Stomach smooth muscle (tissue), 2 donors: ENCODE data around the gene ANKRD12.

Source experiments
- H3K27ac ChIP-seq: one replicate; pipeline ENCODE4 v1.7.0; 2013; ENCODE audit warnings: mild to moderate bottlenecking, low read length, inconsistent platforms
- H3K27me3 ChIP-seq, 2 donors: one replicate each; pipeline ENCODE4 v1.7.0; 2013; ENCODE audit warnings: low read length in 2 of 2; ENCODE audit not compliant: insufficient read depth in 2 of 2, control insufficient read depth in 1 of 2
- H3K36me3 ChIP-seq, 2 donors: one replicate each; pipeline ENCODE4 v1.7.0; 2013; ENCODE audit warnings: low read length in 2 of 2; ENCODE audit not compliant: control insufficient read depth in 2 of 2, insufficient read depth in 2 of 2
- H3K4me1 ChIP-seq: one replicate; pipeline ENCODE4 v1.7.0; 2013; ENCODE audit warnings: low read length; ENCODE audit not compliant: control insufficient read depth, insufficient read depth
- H3K4me3 ChIP-seq, 2 donors: one replicate each; pipeline ENCODE4 v1.7.0; 2013; ENCODE audit warnings: low read length in 2 of 2
- H3K9ac ChIP-seq, 2 donors: one replicate each; pipeline ENCODE4 v1.7.0; 2013; ENCODE audit warnings: low read length in 2 of 2, mild to moderate bottlenecking in 1 of 2
- H3K9me3 ChIP-seq, 2 donors: one replicate each; pipeline ENCODE4 v1.7.0; 2013; ENCODE audit warnings: low read length in 2 of 2; ENCODE audit not compliant: control insufficient read depth in 2 of 2
- donor health status: healthy.
- donor health status: Pancreatic carcinoma.

ANKRD12 gene

GRCh38 chr18:9289698-9290097 is 153.1 kb downstream of the ANKRD12 start:
- no peak overlapping the region for H3K27ac ChIP-seq
- no peak overlapping the region for H3K9ac ChIP-seq
- no peak overlapping the region for H3K4me3 ChIP-seq
- H3K27me3 ChIP-seq = no peaks in the 10 kb centered on the region
- peaks cover 0 to 8% of the 10 kb centered on the region in 2 donors for H3K9me3 ChIP-seq
- no peaks in the 10 kb centered on the region for H3K4me1 ChIP-seq
- H3K36me3 ChIP-seq = no peaks in the 10 kb centered on the region

GRCh38 chr18:9290156-9290555 is 153.6 kb downstream of the ANKRD12 start:
- H3K27me3 ChIP-seq = no peaks in the 10 kb centered on the region
- no peaks in the 10 kb centered on the region for H3K4me1 ChIP-seq
- H3K27ac ChIP-seq = no peak overlapping the region
- no peak overlapping the region for H3K9ac ChIP-seq
- no peak overlapping the region for H3K4me3 ChIP-seq
- H3K36me3 ChIP-seq = no peaks in the 10 kb centered on the region
- peaks cover 0 to 8% of the 10 kb centered on the region in 2 donors for H3K9me3 ChIP-seq

- no peaks in the 10 kb centered on the region for H3K27me3 ChIP-seq
- no peak overlapping the region for H3K4me3 ChIP-seq
- H3K36me3 ChIP-seq = no peaks in the 10 kb centered on the region
- no peaks in the 10 kb centered on the region for H3K4me1 ChIP-seq
- H3K9me3 ChIP-seq = peaks cover 0 to 8% of the 10 kb centered on the region in 2 donors
- no peak overlapping the region for H3K27ac ChIP-seq
- no peak overlapping the region for H3K9ac ChIP-seq
Measured at GRCh38 chr18:9292047-9292446, 155.5 kb downstream of the ANKRD12 start.

- Histone ChIP-seq H3K27ac (no peak overlapping the region), H3K9me3 (peaks cover 0 to 8% of the 10 kb centered on the region in 2 donors), H3K4me3 (no peak overlapping the region), H3K9ac (no peak overlapping the region), H3K36me3 (no peaks in the 10 kb centered on the region), H3K4me1 (no peaks in the 10 kb centered on the region), H3K27me3 (no peaks in the 10 kb centered on the region)
Measured at GRCh38 chr18:9293948-9294347, 157.4 kb downstream of the ANKRD12 start.

- Histone ChIP-seq H3K36me3 (no peaks in the 10 kb centered on the region), H3K4me3 (no peak overlapping the region), H3K9me3 (peaks cover 0 to 8% of the 10 kb centered on the region in 2 donors), H3K27ac (no peak overlapping the region), H3K9ac (no peak overlapping the region), H3K4me1 (no peaks in the 10 kb centered on the region), H3K27me3 (no peaks in the 10 kb centered on the region)
Measured at GRCh38 chr18:9296233-9297006, 159.8 kb downstream of the ANKRD12 start.

GRCh38 chr18:9297007-9297393 is 160.4 kb downstream of the ANKRD12 start:
- Histone ChIP-seq H3K27me3 (no peaks in the 10 kb centered on the region), H3K9me3 (peaks cover 0 to 8% of the 10 kb centered on the region in 2 donors), H3K36me3 (no peaks in the 10 kb centered on the region), H3K9ac (no peak overlapping the region), H3K4me3 (no peak overlapping the region), H3K4me1 (no peaks in the 10 kb centered on the region), H3K27ac (no peak overlapping the region)

- Histone ChIP-seq H3K4me1 (no peaks in the 10 kb centered on the region), H3K27ac (no peak overlapping the region), H3K36me3 (no peaks in the 10 kb centered on the region), H3K9ac (no peak overlapping the region), H3K4me3 (no peak overlapping the region), H3K27me3 (no peaks in the 10 kb centered on the region), H3K9me3 (no peaks in the 10 kb centered on the region)
Measured at GRCh38 chr18:9304388-9305070, 167.9 kb downstream of the ANKRD12 start.

- no peaks in the 10 kb centered on the region for H3K4me1 ChIP-seq
- no peaks in the 10 kb centered on the region for H3K27me3 ChIP-seq
- H3K9me3 ChIP-seq = no peaks in the 10 kb centered on the region
Measured at GRCh38 chr18:9319333-9319732, 182.8 kb downstream of the ANKRD12 start.

GRCh38 chr18:9321017-9321452 is 184.5 kb downstream of the ANKRD12 start:
- Histone ChIP-seq H3K27ac (no peak overlapping the region), H3K4me3 (no peak overlapping the region), H3K27me3 (no peaks in the 10 kb centered on the region), H3K4me1 (no peaks in the 10 kb centered on the region), H3K36me3 (no peaks in the 10 kb centered on the region), H3K9ac (no peak overlapping the region), H3K9me3 (no peaks in the 10 kb centered on the region)

More at GRCh38 chr18:9319333-9319732, 182.8 kb downstream of the ANKRD12 start:
- Histone ChIP-seq H3K27ac (no peak overlapping the region), H3K36me3 (no peaks in the 10 kb centered on the region), H3K9ac (no peak overlapping the region), H3K4me3 (no peak overlapping the region)

GRCh38 chr18:9321736-9322135 is 185.2 kb downstream of the ANKRD12 start:
- Histone ChIP-seq H3K36me3 (no peaks in the 10 kb centered on the region), H3K4me1 (no peaks in the 10 kb centered on the region), H3K27me3 (no peaks in the 10 kb centered on the region), H3K4me3 (no peak overlapping the region), H3K27ac (no peak overlapping the region), H3K9me3 (no peaks in the 10 kb centered on the region), H3K9ac (no peak overlapping the region)

- H3K36me3 ChIP-seq = no peaks in the 10 kb centered on the region
- H3K4me1 ChIP-seq = no peaks in the 10 kb centered on the region
- H3K27me3 ChIP-seq = no peaks in the 10 kb centered on the region
- H3K9ac ChIP-seq = no peak overlapping the region
- H3K4me3 ChIP-seq = no peak overlapping the region
- no peak overlapping the region for H3K27ac ChIP-seq
- no peaks in the 10 kb centered on the region for H3K9me3 ChIP-seq
Measured at GRCh38 chr18:9322744-9323143, 186.2 kb downstream of the ANKRD12 start.
